ENCODE results near the gene ASB6. TPM values are rescaled to one million over a fixed set of nuclear protein-coding genes. Genes with fewer than 3 reads are reported as not detected.
A peak's percentile ranks its signal among the peaks of the same experiment; 100 is the strongest.

Gene ASB6, protein sequence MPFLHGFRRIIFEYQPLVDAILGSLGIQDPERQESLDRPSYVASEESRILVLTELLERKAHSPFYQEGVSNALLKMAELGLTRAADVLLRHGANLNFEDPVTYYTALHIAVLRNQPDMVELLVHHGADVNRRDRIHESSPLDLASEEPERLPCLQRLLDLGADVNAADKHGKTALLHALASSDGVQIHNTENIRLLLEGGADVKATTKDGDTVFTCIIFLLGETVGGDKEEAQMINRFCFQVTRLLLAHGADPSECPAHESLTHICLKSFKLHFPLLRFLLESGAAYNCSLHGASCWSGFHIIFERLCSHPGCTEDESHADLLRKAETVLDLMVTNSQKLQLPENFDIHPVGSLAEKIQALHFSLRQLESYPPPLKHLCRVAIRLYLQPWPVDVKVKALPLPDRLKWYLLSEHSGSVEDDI
- 10 to 100 TPM; 14.4 to 15.1 TPM for polyA plus RNA-seq

DNA sequence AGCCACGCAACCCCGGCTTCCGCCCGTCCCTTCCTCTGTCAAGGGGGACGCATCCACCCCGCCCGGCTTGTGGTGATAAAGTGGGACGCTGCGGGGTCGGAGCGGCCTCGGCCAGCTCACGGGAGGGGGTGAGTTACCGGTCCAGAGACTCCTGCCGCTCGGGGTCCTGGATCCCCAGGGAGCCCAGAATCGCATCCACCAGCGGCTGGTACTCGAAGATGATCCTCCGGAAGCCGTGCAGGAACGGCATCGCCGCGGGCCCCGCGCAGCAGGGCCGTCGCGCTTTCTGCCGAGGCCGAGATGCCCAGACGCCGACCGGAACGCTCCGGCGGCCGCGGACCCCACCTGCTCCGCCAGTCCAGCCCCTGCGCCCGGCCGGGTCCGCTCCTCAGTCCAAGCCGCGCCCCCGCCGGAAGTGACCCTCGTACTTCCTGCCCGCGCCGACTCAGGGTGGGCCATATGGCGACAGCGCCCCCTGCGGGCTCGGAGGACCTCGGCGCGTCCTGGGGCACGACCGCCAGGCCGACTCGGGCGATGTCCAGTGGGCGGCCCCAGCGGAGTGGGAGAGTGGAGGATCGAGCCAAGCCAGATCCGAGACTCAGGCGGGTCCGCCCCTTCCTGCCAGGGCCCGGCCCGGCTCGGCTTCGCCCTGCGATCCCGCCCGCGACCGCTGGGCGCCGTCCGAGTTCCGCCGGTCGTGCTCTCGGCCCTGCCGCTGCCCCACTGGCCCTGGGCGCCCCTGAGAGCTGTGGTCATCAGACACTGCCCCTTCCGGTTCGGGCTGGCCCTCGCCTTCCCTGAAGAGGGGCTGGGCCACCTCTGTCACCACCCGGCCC, at the start of gene ASB6:
ASB6 (minus strand) TSS at position 402 of the 836 bp plus-strand sequence; CDS start at position 250, 152 bp downstream.
- 0 to 1% methylated on average over 79 to 93 of the region's 93 CpGs for WGBS, 2 donors
- H3K4me1 ChIP-seq (ENCODE audit: control insufficient read depth in 2 of 2, insufficient read depth in 2 of 2, low read length in 1 of 2), result peaks cover 7 to 11% of the 10 kb centered on the region in 2 donors
- H3K27ac ChIP-seq (ENCODE audit: low read depth in 2 of 2, low read length in 1 of 2), result peak within 1 kb of the TSS; percentile 47 to 93
- peak within 1 kb of the TSS; percentile 76 to 93 for H3K4me3 ChIP-seq (ENCODE audit: low read depth in 1 of 2, low read length in 2 of 2)
- peaks cover 4 to 23% of the 10 kb centered on the region in 2 donors for H3K36me3 ChIP-seq (ENCODE audit: control insufficient read depth in 2 of 2, insufficient read depth in 2 of 2, low read length in 1 of 2)
- H3K27me3 ChIP-seq (ENCODE audit: control insufficient read depth in 1 of 2, insufficient read depth in 2 of 2, low read length in 2 of 2), result no peaks in the 10 kb centered on the region
- no peaks in the 10 kb centered on the region for H3K9me3 ChIP-seq (ENCODE audit: control insufficient read depth in 2 of 2, insufficient read depth in 1 of 2, low read depth in 1 of 2, low read length in 1 of 2)

GRCh38 chr9:129688285-129689043, 46.5 kb upstream of the ASB6 start:
- peaks cover 3 to 18% of the 10 kb centered on the region in 2 donors for H3K4me1 ChIP-seq (ENCODE audit: control insufficient read depth in 2 of 2, insufficient read depth in 2 of 2, low read length in 1 of 2)
- no peaks in the 10 kb centered on the region for H3K27me3 ChIP-seq (ENCODE audit: control insufficient read depth in 1 of 2, insufficient read depth in 2 of 2, low read length in 2 of 2)
- H3K27ac ChIP-seq (ENCODE audit: low read depth in 2 of 2, low read length in 1 of 2), result no peak overlapping the region
- H3K36me3 ChIP-seq (ENCODE audit: control insufficient read depth in 2 of 2, insufficient read depth in 2 of 2, low read length in 1 of 2), result no peaks in the 10 kb centered on the region
- WGBS, 2 donors, result 87 to 91% methylated on average over 11 of the region's 11 CpGs
- H3K4me3 ChIP-seq (ENCODE audit: low read depth in 1 of 2, low read length in 2 of 2), result no peak overlapping the region
- peaks cover 0 to 2% of the 10 kb centered on the region in 2 donors for H3K9me3 ChIP-seq (ENCODE audit: control insufficient read depth in 2 of 2, insufficient read depth in 1 of 2, low read depth in 1 of 2, low read length in 1 of 2)

DNA sequence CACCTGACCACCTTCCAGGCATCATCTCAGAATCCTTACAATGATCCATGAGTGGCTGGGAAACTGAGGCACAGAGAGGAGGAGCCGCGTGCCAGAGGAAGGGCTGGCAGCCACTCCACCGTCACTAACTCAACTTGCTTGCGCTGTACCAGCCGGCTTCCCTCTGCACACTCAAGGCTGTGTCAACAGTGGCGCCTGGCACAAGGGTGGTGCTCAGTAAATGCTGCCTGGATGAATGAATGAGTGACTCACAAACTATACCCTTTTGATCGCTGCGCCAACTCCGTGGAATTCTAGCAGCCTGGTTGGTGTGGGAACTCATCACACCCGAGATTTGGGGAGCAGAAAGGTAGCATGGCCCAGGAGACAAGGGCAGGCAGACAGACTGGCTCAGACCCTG, 45.4 kb upstream of the ASB6 start:
- Histone ChIP-seq H3K27ac (ENCODE audit: low read depth in 2 of 2, low read length in 1 of 2) (no peak overlapping the region), H3K4me3 (ENCODE audit: low read depth in 1 of 2, low read length in 2 of 2) (no peak overlapping the region), H3K36me3 (ENCODE audit: control insufficient read depth in 2 of 2, insufficient read depth in 2 of 2, low read length in 1 of 2) (no peaks in the 10 kb centered on the region), H3K27me3 (ENCODE audit: control insufficient read depth in 1 of 2, insufficient read depth in 2 of 2, low read length in 2 of 2) (no peaks in the 10 kb centered on the region), H3K4me1 (ENCODE audit: control insufficient read depth in 2 of 2, insufficient read depth in 2 of 2, low read length in 1 of 2) (peaks cover 3 to 18% of the 10 kb centered on the region in 2 donors), H3K9me3 (ENCODE audit: control insufficient read depth in 2 of 2, insufficient read depth in 1 of 2, low read depth in 1 of 2, low read length in 1 of 2) (peaks cover 0 to 2% of the 10 kb centered on the region in 2 donors)
- WGBS, 2 donors, result 57 to 58% methylated on average over 10 of the region's 10 CpGs

GRCh38 chr9:129686736-129687135, 44.8 kb upstream of the ASB6 start:
- Histone ChIP-seq H3K36me3 (ENCODE audit: control insufficient read depth in 2 of 2, insufficient read depth in 2 of 2, low read length in 1 of 2) (no peaks in the 10 kb centered on the region), H3K9me3 (ENCODE audit: control insufficient read depth in 2 of 2, insufficient read depth in 1 of 2, low read depth in 1 of 2, low read length in 1 of 2) (peaks cover 0 to 2% of the 10 kb centered on the region in 2 donors), H3K27me3 (ENCODE audit: control insufficient read depth in 1 of 2, insufficient read depth in 2 of 2, low read length in 2 of 2) (no peaks in the 10 kb centered on the region), H3K4me1 (ENCODE audit: control insufficient read depth in 2 of 2, insufficient read depth in 2 of 2, low read length in 1 of 2) (peaks cover 3 to 20% of the 10 kb centered on the region in 2 donors), H3K4me3 (ENCODE audit: low read depth in 1 of 2, low read length in 2 of 2) (no peak overlapping the region), H3K27ac (ENCODE audit: low read depth in 2 of 2, low read length in 1 of 2) (no peak overlapping the region)
- WGBS, 2 donors, result 68 to 69% methylated on average over 9 of the region's 9 CpGs

GRCh38 chr9:129685933-129686259, 43.9 kb upstream of the ASB6 start:
- 43 to 58% methylated on average over 3 of the region's 3 CpGs for WGBS, 2 donors
- H3K9me3 ChIP-seq (ENCODE audit: control insufficient read depth in 2 of 2, insufficient read depth in 1 of 2, low read depth in 1 of 2, low read length in 1 of 2), result peaks cover 0 to 2% of the 10 kb centered on the region in 2 donors

DNA sequence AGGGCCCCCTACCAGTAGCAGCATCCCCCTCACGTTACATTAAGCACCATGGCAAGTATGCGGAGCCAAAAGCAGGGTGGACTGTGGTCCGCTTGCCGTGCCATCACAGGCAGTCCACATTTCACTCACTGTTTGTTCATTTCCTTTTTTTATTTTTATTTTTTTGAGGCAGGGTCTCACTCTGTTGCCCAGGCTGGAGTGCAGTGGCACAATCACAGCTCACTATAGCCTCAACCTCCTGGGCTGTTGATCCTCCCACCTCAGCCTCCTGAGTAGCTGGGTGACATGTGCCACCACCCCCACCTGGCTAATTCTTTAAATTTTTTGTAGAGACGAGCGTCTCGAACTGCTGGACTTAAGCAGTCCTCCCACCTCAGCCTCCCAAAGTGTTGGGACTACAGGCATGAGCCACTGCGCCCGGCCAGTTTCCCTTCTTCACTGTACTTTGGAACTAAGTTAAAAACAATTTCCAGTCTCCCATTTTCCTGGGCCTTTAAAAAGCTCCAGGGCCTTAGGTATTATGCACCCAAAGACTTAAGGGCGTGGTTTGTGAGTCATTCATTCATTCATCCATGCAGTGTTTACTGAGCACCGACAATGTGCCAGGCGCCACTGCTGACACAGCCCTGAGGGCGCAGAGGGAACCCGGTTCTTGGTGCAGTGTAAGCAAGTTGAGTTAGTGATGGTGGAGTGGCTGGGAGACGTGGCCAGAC, 43.4 kb upstream of the ASB6 start:
- peaks cover 3 to 21% of the 10 kb centered on the region in 2 donors for H3K4me1 ChIP-seq (ENCODE audit: control insufficient read depth in 2 of 2, insufficient read depth in 2 of 2, low read length in 1 of 2)
- 56 to 61% methylated on average over 15 of the region's 15 CpGs for WGBS, 2 donors
- no peaks in the 10 kb centered on the region for H3K36me3 ChIP-seq (ENCODE audit: control insufficient read depth in 2 of 2, insufficient read depth in 2 of 2, low read length in 1 of 2)
- H3K27me3 ChIP-seq (ENCODE audit: control insufficient read depth in 1 of 2, insufficient read depth in 2 of 2, low read length in 2 of 2), result no peaks in the 10 kb centered on the region
- no peak overlapping the region for H3K4me3 ChIP-seq (ENCODE audit: low read depth in 1 of 2, low read length in 2 of 2)
- H3K9me3 ChIP-seq (ENCODE audit: control insufficient read depth in 2 of 2, insufficient read depth in 1 of 2, low read depth in 1 of 2, low read length in 1 of 2), result peaks cover 0 to 2% of the 10 kb centered on the region in 2 donors
- H3K27ac ChIP-seq (ENCODE audit: low read depth in 2 of 2, low read length in 1 of 2), result peak overlapping the region; percentile 44 to 59

More at GRCh38 chr9:129685933-129686259, 43.9 kb upstream of the ASB6 start:
- H3K27me3 ChIP-seq (ENCODE audit: control insufficient read depth in 1 of 2, insufficient read depth in 2 of 2, low read length in 2 of 2), result no peaks in the 10 kb centered on the region
- peak overlapping the region in 1 of 2 donors; percentile 51 for H3K27ac ChIP-seq (ENCODE audit: low read depth in 2 of 2, low read length in 1 of 2)
- no peaks in the 10 kb centered on the region for H3K36me3 ChIP-seq (ENCODE audit: control insufficient read depth in 2 of 2, insufficient read depth in 2 of 2, low read length in 1 of 2)
- H3K4me3 ChIP-seq (ENCODE audit: low read depth in 1 of 2, low read length in 2 of 2), result no peak overlapping the region
- peaks cover 3 to 21% of the 10 kb centered on the region in 2 donors for H3K4me1 ChIP-seq (ENCODE audit: control insufficient read depth in 2 of 2, insufficient read depth in 2 of 2, low read length in 1 of 2)

DNA sequence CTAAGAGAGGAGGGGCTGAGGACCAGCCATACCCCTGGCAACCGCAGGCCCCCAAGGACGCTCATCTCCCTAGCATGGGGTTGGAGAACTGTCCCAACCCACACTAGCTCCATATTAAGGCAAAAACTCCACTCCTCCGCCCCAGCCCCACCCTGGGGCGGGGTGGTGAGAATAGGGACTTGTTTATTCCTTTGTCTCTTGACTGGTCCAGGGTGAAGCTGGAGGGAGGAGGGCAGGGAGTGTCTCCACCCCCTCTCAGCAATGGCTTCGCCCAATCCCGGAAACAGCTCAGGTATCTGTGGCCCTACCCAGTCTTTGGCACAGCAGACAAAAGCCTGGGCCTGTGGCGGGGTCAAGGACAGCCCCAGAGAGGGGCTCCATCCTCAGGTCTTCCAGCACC, 40.4 kb upstream of the ASB6 start:
- Histone ChIP-seq H3K4me3 (ENCODE audit: low read depth in 1 of 2, low read length in 2 of 2) (no peak overlapping the region), H3K4me1 (ENCODE audit: control insufficient read depth in 2 of 2, insufficient read depth in 2 of 2, low read length in 1 of 2) (peaks cover 3 to 15% of the 10 kb centered on the region in 2 donors), H3K9me3 (ENCODE audit: control insufficient read depth in 2 of 2, insufficient read depth in 1 of 2, low read depth in 1 of 2, low read length in 1 of 2) (peaks cover 0 to 2% of the 10 kb centered on the region in 2 donors), H3K27ac (ENCODE audit: low read depth in 2 of 2, low read length in 1 of 2) (no peak overlapping the region), H3K36me3 (ENCODE audit: control insufficient read depth in 2 of 2, insufficient read depth in 2 of 2, low read length in 1 of 2) (no peaks in the 10 kb centered on the region), H3K27me3 (ENCODE audit: control insufficient read depth in 1 of 2, insufficient read depth in 2 of 2, low read length in 2 of 2) (no peaks in the 10 kb centered on the region)
- 69 to 75% methylated on average over 7 of the region's 7 CpGs for WGBS, 2 donors

DNA sequence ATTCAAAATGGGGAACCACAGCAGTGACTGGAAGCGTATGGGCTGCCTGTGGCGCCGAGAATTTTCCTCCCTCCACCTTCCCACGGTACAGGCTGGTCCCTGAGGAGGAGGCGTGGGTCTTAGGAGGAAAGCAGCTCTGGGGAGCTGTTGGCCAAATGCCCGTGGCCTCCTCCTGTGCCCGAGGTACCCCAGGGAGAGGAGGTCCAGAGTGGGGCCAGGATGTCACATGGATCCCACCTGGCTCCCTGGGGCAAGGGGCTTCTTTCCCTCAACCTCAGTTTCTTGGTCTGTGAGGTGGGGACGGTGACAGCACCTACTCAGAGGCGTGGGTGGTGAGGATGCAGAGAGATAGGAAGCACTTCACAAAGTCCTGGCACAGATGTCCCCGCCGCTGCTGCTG, 40.0 kb upstream of the ASB6 start:
- Histone ChIP-seq H3K27ac (ENCODE audit: low read depth in 2 of 2, low read length in 1 of 2) (no peak overlapping the region), H3K36me3 (ENCODE audit: control insufficient read depth in 2 of 2, insufficient read depth in 2 of 2, low read length in 1 of 2) (no peaks in the 10 kb centered on the region), H3K27me3 (ENCODE audit: control insufficient read depth in 1 of 2, insufficient read depth in 2 of 2, low read length in 2 of 2) (no peaks in the 10 kb centered on the region), H3K4me3 (ENCODE audit: low read depth in 1 of 2, low read length in 2 of 2) (no peak overlapping the region), H3K4me1 (ENCODE audit: control insufficient read depth in 2 of 2, insufficient read depth in 2 of 2, low read length in 1 of 2) (peaks cover 3 to 10% of the 10 kb centered on the region in 2 donors), H3K9me3 (ENCODE audit: control insufficient read depth in 2 of 2, insufficient read depth in 1 of 2, low read depth in 1 of 2, low read length in 1 of 2) (no peaks in the 10 kb centered on the region)
- WGBS, 2 donors, result 78 to 80% methylated on average over 11 of the region's 11 CpGs
